Stimulated activated naive CD8-positive, alpha-beta T cell treated with anti-CD3 and anti-CD28 coated beads, Interleukin-15, Interleukin-2, amounts not matched to agents 100 ng/mL and 50 ng/mL, for 24 hours (primary cell): ENCODE measurements around the gene CIB4.

Experiments
- H3K27ac Mint-ChIP-seq: one replicate; pipeline ENCODE4 v1.8.0; 2021; ENCODE audit warnings: mild to moderate bottlenecking, mixed read lengths
- H3K27me3 Mint-ChIP-seq: one replicate; pipeline ENCODE4 v1.8.0; 2021; ENCODE audit warnings: mixed read lengths
- H3K36me3 Mint-ChIP-seq: one replicate; pipeline ENCODE4 v1.8.0; 2021; ENCODE audit warnings: low read depth, mixed read lengths
- H3K4me1 Mint-ChIP-seq: one replicate; pipeline ENCODE4 v1.8.0; 2021; ENCODE audit warnings: low read depth, mixed read lengths
- H3K4me3 Mint-ChIP-seq: one replicate; pipeline ENCODE4 v1.8.0; 2021; ENCODE audit warnings: mild to moderate bottlenecking, mixed read lengths
- H3K9me3 Mint-ChIP-seq: one replicate; pipeline ENCODE4 v1.8.0; 2021; ENCODE audit warnings: mixed read lengths

The CIB4 gene

GRCh38 chr2:26640781-26641564, at the start of gene CIB4:
CIB4 (minus strand) TSS chr2:26641366; CDS start chr2:26641314, 52 bp downstream.
- Mint-ChIP-seq H3K27ac (no peak within 1 kb of the TSS), H3K27me3 (peaks cover 26% of the 10 kb centered on the region), H3K36me3 (no peaks in the 10 kb centered on the region), H3K9me3 (no peaks in the 10 kb centered on the region), H3K4me3 (no peak within 1 kb of the TSS), H3K4me1 (no peaks in the 10 kb centered on the region)

DNA sequence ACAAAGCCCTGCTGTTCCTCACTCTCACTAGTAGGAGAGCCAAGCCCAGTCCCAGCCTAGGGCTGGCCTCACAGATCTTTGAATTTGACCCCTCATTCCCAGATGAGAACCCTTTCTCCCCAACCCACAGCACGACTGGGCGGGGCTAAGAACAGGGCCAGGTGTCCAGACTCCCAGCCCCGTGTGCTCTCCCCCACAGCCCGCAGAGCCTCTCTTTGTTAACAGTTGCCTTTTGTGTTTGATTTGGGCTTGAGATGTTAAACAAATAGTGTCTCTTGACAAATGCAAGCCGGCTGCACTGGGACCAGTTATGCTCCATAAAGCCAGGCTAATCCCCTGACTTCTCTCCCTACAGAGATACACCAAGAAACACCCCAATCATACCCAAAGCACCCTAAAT, 46.6 kb upstream of the CIB4 start:
- Mint-ChIP-seq H3K27me3 (peaks cover 60% of the 10 kb centered on the region), H3K27ac (no peak overlapping the region), H3K9me3 (no peaks in the 10 kb centered on the region), H3K4me3 (no peak overlapping the region), H3K4me1 (no peaks in the 10 kb centered on the region), H3K36me3 (no peaks in the 10 kb centered on the region)

DNA sequence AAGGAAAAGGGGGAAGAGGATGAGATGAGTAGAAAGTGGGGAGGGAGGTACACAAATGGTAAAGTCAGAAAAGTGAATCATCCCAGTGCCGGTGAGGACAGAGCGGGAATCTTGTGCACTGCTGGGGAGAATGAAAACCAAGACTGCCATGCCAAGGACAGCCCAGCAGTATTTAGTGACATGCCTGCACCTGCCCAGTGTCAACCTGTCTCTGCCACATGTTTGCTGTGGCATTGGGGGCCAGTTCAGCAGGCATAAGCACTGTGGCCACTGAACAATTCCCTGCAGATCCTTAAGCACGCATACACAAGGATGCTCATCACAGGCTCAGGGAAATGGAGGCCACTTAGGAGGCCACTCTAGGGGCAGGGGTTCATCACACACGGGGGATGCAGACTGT, 46.2 kb upstream of the CIB4 start:
- H3K36me3 Mint-ChIP-seq: no peaks in the 10 kb centered on the region
- H3K27me3 Mint-ChIP-seq: peaks cover 63% of the 10 kb centered on the region
- no peak overlapping the region for H3K4me3 Mint-ChIP-seq
- H3K27ac Mint-ChIP-seq: no peak overlapping the region
- no peaks in the 10 kb centered on the region for H3K9me3 Mint-ChIP-seq
- H3K4me1 Mint-ChIP-seq: no peaks in the 10 kb centered on the region

DNA sequence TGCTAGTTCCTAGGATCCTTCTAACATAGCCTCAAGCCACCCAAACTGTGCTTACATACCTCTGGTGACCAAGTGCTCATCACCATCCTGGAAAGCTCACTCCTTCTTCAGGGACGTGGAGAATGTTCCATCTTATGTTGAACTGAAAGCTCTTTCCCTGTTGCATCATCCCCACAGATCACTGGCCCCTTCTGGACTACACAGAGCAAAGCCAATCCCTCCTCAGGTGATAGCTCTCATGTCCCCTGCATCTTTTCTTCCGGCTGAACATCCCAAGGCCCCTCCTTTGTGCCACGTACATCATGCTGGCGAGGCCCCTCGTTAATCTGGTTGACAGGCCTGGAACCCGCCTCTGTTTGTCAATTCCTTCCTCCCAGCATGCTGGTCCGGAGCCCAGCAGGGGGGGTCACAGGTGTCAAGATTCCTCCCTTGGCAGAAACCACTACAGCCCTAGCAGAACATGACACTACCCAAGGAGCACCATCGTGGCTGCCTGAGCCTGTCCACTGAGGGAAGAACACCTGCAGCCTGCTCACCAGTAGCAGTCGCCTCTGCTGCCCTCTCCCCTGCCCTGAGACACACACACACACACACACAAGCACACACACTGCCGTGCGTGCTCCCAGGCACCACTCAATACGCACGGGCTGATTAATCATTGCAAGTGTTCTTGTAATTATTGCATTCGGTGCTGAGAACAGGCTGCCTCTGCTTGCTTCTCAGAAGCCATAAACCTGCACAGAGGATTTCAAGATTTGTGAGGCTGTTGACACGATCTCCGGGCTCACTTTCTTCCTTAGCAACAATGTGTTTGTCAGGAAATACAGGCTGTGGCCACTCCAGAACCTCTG, 45.0 kb upstream of the CIB4 start:
- H3K36me3 Mint-ChIP-seq: no peaks in the 10 kb centered on the region
- no peak overlapping the region for H3K27ac Mint-ChIP-seq
- H3K27me3 Mint-ChIP-seq: peaks cover 57% of the 10 kb centered on the region
- H3K9me3 Mint-ChIP-seq: no peaks in the 10 kb centered on the region
- H3K4me1 Mint-ChIP-seq: no peaks in the 10 kb centered on the region
- no peak overlapping the region for H3K4me3 Mint-ChIP-seq

- Mint-ChIP-seq H3K27me3 (peaks cover 48% of the 10 kb centered on the region), H3K9me3 (no peaks in the 10 kb centered on the region), H3K27ac (no peak overlapping the region), H3K4me3 (no peak overlapping the region), H3K36me3 (no peaks in the 10 kb centered on the region), H3K4me1 (no peaks in the 10 kb centered on the region)
These were observed 44.2 kb upstream of the CIB4 start for GRCh38 chr2:26685341-26685740.

DNA sequence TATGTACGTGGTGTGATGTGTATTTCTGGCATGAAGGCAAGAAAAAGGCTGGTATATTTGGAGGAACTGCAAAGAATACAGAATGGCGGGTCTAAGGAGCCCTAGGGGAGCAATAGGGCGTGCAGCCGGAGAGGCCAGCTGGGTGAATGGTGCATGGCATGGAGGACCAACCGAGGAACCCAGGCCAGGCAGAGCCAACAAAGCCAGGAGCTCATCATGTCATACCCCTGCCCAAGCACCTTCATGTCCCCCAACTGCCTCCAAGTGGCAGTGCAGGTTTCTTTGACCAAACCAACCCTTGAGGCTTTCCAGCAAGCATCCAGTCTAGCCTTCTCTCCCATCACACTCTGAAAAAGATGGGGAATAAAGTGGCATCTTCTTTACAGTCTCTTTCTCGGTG, 42.4 kb upstream of the CIB4 start:
- no peak overlapping the region for H3K27ac Mint-ChIP-seq
- peaks cover 42% of the 10 kb centered on the region for H3K27me3 Mint-ChIP-seq
- no peaks in the 10 kb centered on the region for H3K36me3 Mint-ChIP-seq
- H3K9me3 Mint-ChIP-seq: no peaks in the 10 kb centered on the region
- no peaks in the 10 kb centered on the region for H3K4me1 Mint-ChIP-seq
- H3K4me3 Mint-ChIP-seq: no peak overlapping the region

- Mint-ChIP-seq H3K4me3 (no peak overlapping the region), H3K36me3 (no peaks in the 10 kb centered on the region), H3K27ac (no peak overlapping the region), H3K4me1 (no peaks in the 10 kb centered on the region), H3K27me3 (peaks cover 34% of the 10 kb centered on the region), H3K9me3 (no peaks in the 10 kb centered on the region)
These were observed 41.0 kb upstream of the CIB4 start for GRCh38 chr2:26682155-26682554.

- no peak overlapping the region for H3K27ac Mint-ChIP-seq
- peaks cover 29% of the 10 kb centered on the region for H3K27me3 Mint-ChIP-seq
- no peaks in the 10 kb centered on the region for H3K9me3 Mint-ChIP-seq
- no peaks in the 10 kb centered on the region for H3K36me3 Mint-ChIP-seq
- no peak overlapping the region for H3K4me3 Mint-ChIP-seq
- no peaks in the 10 kb centered on the region for H3K4me1 Mint-ChIP-seq
These were observed 40.5 kb upstream of the CIB4 start for GRCh38 chr2:26681656-26682055.

GRCh38 chr2:26679867-26680266, 38.7 kb upstream of the CIB4 start:
- no peaks in the 10 kb centered on the region for H3K4me1 Mint-ChIP-seq
- no peak overlapping the region for H3K27ac Mint-ChIP-seq
- no peaks in the 10 kb centered on the region for H3K36me3 Mint-ChIP-seq
- no peak overlapping the region for H3K4me3 Mint-ChIP-seq
- H3K27me3 Mint-ChIP-seq: peaks cover 18% of the 10 kb centered on the region
- no peaks in the 10 kb centered on the region for H3K9me3 Mint-ChIP-seq

DNA sequence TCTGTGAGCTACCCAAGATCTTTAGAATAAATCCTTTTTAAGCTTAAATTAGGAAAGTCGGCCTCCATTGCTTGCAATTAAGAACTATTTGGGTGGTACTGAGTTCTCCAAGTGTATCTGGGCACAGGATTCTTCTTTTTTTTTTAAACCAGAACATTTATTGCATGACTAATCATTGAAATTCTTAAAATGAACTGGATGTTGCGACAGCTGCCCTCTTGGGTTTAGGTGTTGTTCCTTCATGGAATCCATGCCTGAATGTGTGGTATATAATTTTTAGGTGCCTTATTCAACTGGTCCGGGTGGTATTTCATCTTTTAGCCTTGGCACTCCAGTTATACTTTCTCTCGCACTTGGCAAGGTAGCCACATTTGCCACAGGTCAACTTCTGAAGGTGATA, 36.9 kb upstream of the CIB4 start:
- H3K9me3 Mint-ChIP-seq: no peaks in the 10 kb centered on the region
- H3K36me3 Mint-ChIP-seq: no peaks in the 10 kb centered on the region
- no peak overlapping the region for H3K4me3 Mint-ChIP-seq
- no peak overlapping the region for H3K27ac Mint-ChIP-seq
- H3K27me3 Mint-ChIP-seq: peaks cover 14% of the 10 kb centered on the region
- H3K4me1 Mint-ChIP-seq: no peaks in the 10 kb centered on the region

- H3K9me3 Mint-ChIP-seq: no peaks in the 10 kb centered on the region
- H3K4me1 Mint-ChIP-seq: no peaks in the 10 kb centered on the region
- peaks cover 21% of the 10 kb centered on the region for H3K27me3 Mint-ChIP-seq
- H3K36me3 Mint-ChIP-seq: no peaks in the 10 kb centered on the region
- no peak overlapping the region for H3K4me3 Mint-ChIP-seq
- no peak overlapping the region for H3K27ac Mint-ChIP-seq
These were observed 34.6 kb upstream of the CIB4 start for GRCh38 chr2:26675651-26676255.

DNA sequence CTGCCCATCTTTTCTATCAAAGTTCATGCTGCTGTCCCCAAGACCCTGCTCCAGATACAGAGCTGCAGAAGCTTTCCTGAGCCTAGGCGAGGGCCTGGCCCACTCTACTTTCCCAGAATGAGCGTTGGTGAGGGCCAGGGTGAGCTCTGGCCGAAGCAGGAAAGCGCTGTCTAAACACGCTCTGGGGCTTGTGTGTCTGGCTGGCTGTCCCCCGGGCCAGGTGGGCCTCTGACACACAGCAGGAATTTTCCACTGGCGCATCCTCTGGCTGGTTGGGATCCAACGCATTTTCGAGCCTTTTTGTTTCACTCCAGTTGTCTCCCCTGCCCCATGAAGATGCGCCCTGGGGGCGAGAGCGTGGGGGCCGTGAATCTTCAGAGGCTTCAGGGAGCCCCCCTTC, 33.6 kb upstream of the CIB4 start:
- Mint-ChIP-seq H3K9me3 (no peaks in the 10 kb centered on the region), H3K4me1 (no peaks in the 10 kb centered on the region), H3K36me3 (no peaks in the 10 kb centered on the region), H3K4me3 (no peak overlapping the region), H3K27ac (no peak overlapping the region), H3K27me3 (peaks cover 26% of the 10 kb centered on the region)

DNA sequence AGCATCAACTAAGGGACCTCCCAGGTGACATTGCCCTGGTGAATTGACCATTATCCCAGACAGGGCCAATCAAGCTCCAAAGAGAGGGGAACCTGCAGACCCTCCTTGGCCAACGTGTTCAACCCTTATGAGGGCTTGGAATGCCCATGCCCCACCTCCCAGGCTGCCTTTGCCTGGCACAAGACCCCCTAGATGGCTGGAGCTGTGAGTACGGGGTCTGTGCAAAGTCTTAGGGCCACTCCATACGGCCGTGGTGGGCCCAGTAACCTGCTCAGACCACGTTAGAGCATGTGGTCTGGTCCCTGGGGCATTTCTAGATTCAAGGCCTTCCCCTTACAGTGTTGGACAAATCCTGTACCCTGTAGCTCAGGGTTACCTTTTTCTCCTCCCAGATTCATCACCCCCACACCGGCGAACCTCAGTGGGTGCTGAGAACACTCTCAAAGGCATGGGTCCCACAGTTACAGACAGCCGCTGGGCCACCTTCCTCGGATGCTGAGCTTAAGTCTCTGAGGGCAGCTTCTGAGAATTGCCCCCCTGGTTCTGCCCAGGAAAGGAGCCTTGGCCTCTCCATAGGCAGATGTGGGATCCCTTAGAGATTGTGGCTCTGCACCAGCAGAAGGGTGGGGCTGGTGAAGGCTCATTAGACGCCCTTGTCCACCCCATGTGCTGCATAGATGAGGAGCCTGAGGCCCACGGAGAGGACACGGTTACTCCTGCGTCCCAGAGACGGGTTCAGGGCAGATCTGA, 33.0 kb upstream of the CIB4 start:
- Mint-ChIP-seq H3K27ac (no peak overlapping the region), H3K4me3 (no peak overlapping the region), H3K36me3 (no peaks in the 10 kb centered on the region), H3K27me3 (peaks cover 28% of the 10 kb centered on the region), H3K4me1 (no peaks in the 10 kb centered on the region), H3K9me3 (no peaks in the 10 kb centered on the region)

DNA sequence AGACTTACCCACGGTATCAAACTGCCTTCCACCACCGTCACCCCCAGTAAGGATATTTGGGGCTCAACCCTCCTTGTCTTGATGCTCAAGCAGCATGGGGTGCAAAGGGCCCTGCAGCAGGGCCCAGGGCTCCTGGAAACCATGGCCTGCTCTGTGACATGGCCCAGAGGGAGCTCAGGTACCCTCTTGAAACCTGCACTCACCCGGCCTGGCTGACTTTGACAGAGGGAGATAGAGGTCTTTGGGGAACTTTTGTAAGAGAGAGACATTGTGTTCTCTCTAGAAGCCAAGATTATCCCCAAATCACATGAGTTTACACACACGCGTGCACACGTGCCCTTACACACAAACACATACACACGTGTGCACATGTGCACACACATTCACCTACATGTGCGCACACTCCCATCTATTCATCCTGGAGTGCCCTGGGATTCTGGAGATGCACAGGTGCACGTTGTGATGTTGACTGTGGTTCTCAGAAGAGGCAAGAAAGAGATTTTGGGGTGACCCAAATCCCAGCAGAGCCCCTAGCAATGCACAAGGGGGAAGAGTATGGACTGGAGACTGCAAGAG, 31.7 kb upstream of the CIB4 start:
- Mint-ChIP-seq H3K27ac (no peak overlapping the region), H3K36me3 (no peaks in the 10 kb centered on the region), H3K27me3 (peaks cover 29% of the 10 kb centered on the region), H3K9me3 (no peaks in the 10 kb centered on the region), H3K4me1 (no peaks in the 10 kb centered on the region), H3K4me3 (no peak overlapping the region)
